Keratinocyte (primary cell): ENCODE measurements around the gene ITGB1BP1.

Source experiments
- EZH2 ChIP-seq: IDR thresholded peaks from one replicate; pipeline ENCODE4 v1.6.1; 2012; ENCODE audit warnings: inconsistent platforms, mild to moderate bottlenecking, low read length, moderate library complexity
- TF ChIP-seq, protein P1 (sequence below), 3 experiments: IDR thresholded peaks in 1 of 3; conservative IDR thresholded peaks in 1 of 3; optimal IDR thresholded peaks in 1 of 3; 2 replicates in 2 of 3; 3 replicates in 1 of 3; pipeline versions ENCODE3 to v1.5.1; 2011; ENCODE audit warnings: low read length in 3 of 3, mild to moderate bottlenecking in 3 of 3, moderate library complexity in 2 of 3, control low read depth in 1 of 3, inconsistent platforms in 1 of 3; ENCODE audit not compliant: insufficient read depth in 2 of 3; ENCODE audit errors: extremely low read depth in 1 of 3

DNA sequence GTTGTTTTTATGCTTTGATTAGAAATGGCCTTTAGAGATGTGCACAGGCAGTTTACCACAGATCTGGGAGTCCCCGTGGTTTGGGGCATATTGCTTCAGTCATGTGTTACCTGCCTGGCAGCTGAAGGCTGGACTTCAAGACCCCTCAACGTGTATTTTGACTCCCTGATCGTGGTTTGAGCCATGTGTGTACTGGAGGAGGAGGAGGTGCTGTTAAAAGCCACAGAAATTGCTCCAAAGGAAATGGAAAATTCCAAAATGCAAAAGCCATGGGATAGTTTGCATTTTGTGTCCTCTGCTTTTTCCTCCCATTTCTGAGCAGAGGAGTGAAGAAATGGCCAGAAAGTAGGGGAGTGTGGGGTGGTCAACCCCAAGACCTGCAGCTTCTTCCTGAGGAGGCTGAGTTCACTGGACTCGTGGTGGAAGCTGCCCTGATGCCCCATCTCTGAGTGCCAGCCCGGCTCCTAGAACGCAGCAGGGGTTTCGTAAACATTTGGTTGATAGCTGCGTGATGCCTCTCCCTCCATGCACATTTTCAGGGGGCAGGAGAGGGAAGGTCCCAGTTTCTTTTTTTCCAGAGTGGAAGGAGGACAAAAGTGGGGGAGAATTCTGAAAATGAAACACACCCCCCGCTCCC, 45.7 kb downstream of the ITGB1BP1 start:
- TF ChIP-seq, protein P1, sequence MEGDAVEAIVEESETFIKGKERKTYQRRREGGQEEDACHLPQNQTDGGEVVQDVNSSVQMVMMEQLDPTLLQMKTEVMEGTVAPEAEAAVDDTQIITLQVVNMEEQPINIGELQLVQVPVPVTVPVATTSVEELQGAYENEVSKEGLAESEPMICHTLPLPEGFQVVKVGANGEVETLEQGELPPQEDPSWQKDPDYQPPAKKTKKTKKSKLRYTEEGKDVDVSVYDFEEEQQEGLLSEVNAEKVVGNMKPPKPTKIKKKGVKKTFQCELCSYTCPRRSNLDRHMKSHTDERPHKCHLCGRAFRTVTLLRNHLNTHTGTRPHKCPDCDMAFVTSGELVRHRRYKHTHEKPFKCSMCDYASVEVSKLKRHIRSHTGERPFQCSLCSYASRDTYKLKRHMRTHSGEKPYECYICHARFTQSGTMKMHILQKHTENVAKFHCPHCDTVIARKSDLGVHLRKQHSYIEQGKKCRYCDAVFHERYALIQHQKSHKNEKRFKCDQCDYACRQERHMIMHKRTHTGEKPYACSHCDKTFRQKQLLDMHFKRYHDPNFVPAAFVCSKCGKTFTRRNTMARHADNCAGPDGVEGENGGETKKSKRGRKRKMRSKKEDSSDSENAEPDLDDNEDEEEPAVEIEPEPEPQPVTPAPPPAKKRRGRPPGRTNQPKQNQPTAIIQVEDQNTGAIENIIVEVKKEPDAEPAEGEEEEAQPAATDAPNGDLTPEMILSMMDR (optimal IDR thresholded peaks at IDR 0.05 in 1 of 3, IDR thresholded peaks at IDR 0.05 in 1 of 3, conservative IDR thresholded peaks at IDR 0.05 in 1 of 3; ENCODE audit: extremely low read depth in 1 of 3, insufficient read depth in 2 of 3, low read length in 3 of 3), result no peak
- no peak for TF ChIP-seq EZH2
